Astrocyte of the spinal cord (primary cell): Measurements from ENCODE around the gene NLGN1.

ENCODE experiments used
- DNase-seq: peaks from one replicate; pipeline ENCODE4 v3.0.0; 2011; ENCODE audit warnings: low read depth, low spot score
- H3K4me3 ChIP-seq: 2 replicates; pipeline ENCODE4 v1.5.1; 2011; ENCODE audit warnings: low read depth, mild to moderate bottlenecking, low read length, moderate library complexity
- CTCF ChIP-seq: IDR thresholded peaks from 2 replicates; pipeline ENCODE4 v1.5.1; 2012; ENCODE audit warnings: low read depth, mild to moderate bottlenecking, low read length, inconsistent platforms
- in situ Hi-C: cut with HindIII; loops from 2 replicates; pipeline ENCODE4 v1.10.0; 2017; ENCODE audit warnings: low sequenced_read_pairs

NLGN1 gene

GRCh38 chr3:173932624-173933023 is 535.1 kb downstream of the NLGN1 start:
- DNase-seq = peak; percentile 80
- in situ Hi-C loops = no loop called here
- H3K4me3 ChIP-seq = no peak overlapping the region
- TF ChIP-seq CTCF = no peak

- H3K4me3 ChIP-seq = no peak overlapping the region
- TF ChIP-seq CTCF = no peak
- in situ Hi-C loops = no loop called here
These were observed 535.6 kb downstream of the NLGN1 start for GRCh38 chr3:173933113-173933512.

GRCh38 chr3:173936316-173936715 is 538.8 kb downstream of the NLGN1 start:
- TF ChIP-seq CTCF = no peak
- in situ Hi-C loops = no loop called here

More at GRCh38 chr3:173933113-173933512, 535.6 kb downstream of the NLGN1 start:
- no peak for DNase-seq

GRCh38 chr3:173938159-173938558 is 540.6 kb downstream of the NLGN1 start:
- peak; percentile 76 for DNase-seq
- in situ Hi-C loops = no loop called here
- TF ChIP-seq CTCF = no peak
- H3K4me3 ChIP-seq = no peak overlapping the region

More at GRCh38 chr3:173936316-173936715, 538.8 kb downstream of the NLGN1 start:
- no peak for DNase-seq
- no peak overlapping the region for H3K4me3 ChIP-seq

GRCh38 chr3:173938616-173939015 is 541.1 kb downstream of the NLGN1 start:
- DNase-seq = no peak
- in situ Hi-C loops = no loop called here
- no peak for TF ChIP-seq CTCF
- no peak overlapping the region for H3K4me3 ChIP-seq

GRCh38 chr3:173939331-173939730 is 541.8 kb downstream of the NLGN1 start:
- DNase-seq = no peak
- in situ Hi-C loops = no loop called here
- TF ChIP-seq CTCF = no peak
- no peak overlapping the region for H3K4me3 ChIP-seq

- no peak for TF ChIP-seq CTCF
- in situ Hi-C loops = no loop called here
- no peak for DNase-seq
- no peak overlapping the region for H3K4me3 ChIP-seq
These were observed 545.7 kb downstream of the NLGN1 start for GRCh38 chr3:173943264-173943663.
